Measurements from ENCODE around the gene PTPRS. TPM values are rescaled to one million over a fixed set of nuclear protein-coding genes. Genes with fewer than 3 reads are reported as not detected.

Gene PTPRS
- total and polyA plus RNA-seq, 2 of the 8 experiments (the other 6 are each of a cell fraction or from before 2014, with no cell fraction given), result 96.8 to 223 TPM

DNA sequence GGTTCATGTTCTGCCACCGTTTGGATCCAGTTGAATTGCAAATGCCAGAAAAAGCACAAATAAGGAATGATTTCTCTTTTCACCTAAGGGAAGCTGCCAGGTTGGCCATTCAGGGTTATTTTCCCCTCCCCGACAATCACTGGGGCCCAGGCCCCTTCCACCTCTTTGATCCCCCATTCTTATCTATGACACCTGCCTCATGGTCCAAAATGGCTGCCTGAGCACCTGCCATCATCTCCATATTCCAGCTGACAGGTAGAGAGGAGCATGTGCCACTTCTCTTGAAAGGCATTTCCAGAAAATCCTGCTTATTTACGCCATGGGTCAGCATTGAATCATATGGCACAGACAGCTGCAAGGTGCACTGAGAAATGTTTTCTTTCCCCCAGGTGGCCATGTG is 15.7 kb downstream of the PTPRS start:
- H3K36me3 ChIP-seq (ENCODE audit: control insufficient read depth in 2 of 4, insufficient read depth in 4 of 4, low read length in 3 of 4), result peaks cover 4 to 10% (median 8%) of the 10 kb centered on the region in 4 experiments; a peak in 4 of 8 replicates
- no peak overlapping the region for H3K23ac ChIP-seq (ENCODE audit: insufficient read length)
- no peak overlapping the region for H2AFZ ChIP-seq (ENCODE audit: low read length)
- no peak for FAIRE-seq
- H4K20me1 ChIP-seq (replicated peaks in 1 of 2; ENCODE audit: control insufficient read depth in 1 of 2, insufficient read depth in 2 of 2, low read length in 2 of 2), result peaks cover 48 to 55% of the 10 kb centered on the region in 2 experiments
- no peaks in the 10 kb centered on the region for H3K27me3 ChIP-seq (replicated peaks in 1 of 4; ENCODE audit: control insufficient read depth in 3 of 4, extremely low read depth in 1 of 4, insufficient read depth in 3 of 4, low read length in 3 of 4)
- H3K4me3 ChIP-seq (ENCODE audit: extremely low read depth in 1 of 4, insufficient read depth in 2 of 4, low read depth in 3 of 4, low read length in 4 of 4), result no peak overlapping the region
- no peak overlapping the region for H4K5ac ChIP-seq (ENCODE audit: insufficient read length, low read depth, low read length)
- no peak for DNase-seq (ENCODE audit: low read depth in 1 of 2, low spot score in 2 of 2)
- H2BK5ac ChIP-seq (ENCODE audit: low read depth, low read length), result 0 out of 2 replicates have a peak overlapping the region, but pooled peaks have one; percentile 41
- CTCF ChIA-PET (ENCODE audit: partially characterized antibody), result interaction anchor here (0.7 to 1.8 kb wide), 2 partner anchors 9 to 35 kb away, joined by 3 to 5 read pairs; no protein-coding TSS in a partner anchor
- H3K9me3 ChIP-seq (ENCODE audit: insufficient read depth in 2 of 2, low read depth in 1 of 2, low read length in 1 of 2), result no peaks in the 10 kb centered on the region
- no peak overlapping the region for H3K4ac ChIP-seq (replicated peaks; ENCODE audit: insufficient read length, low read depth, low read length)
- H3K27ac ChIP-seq (ENCODE audit: low read depth, low read length), result no peak overlapping the region
- H2BK15ac ChIP-seq (ENCODE audit: low read length), result no peak overlapping the region
- no peak overlapping the region for H2BK20ac ChIP-seq (ENCODE audit: low read length)
- H3K79me2 ChIP-seq (ENCODE audit: control insufficient read depth in 1 of 2, insufficient read depth in 2 of 2, low read length in 2 of 2), result peaks cover 6 to 86% of the 10 kb centered on the region in 2 experiments; a peak in 3 of 4 replicates
- POLR2A ChIA-PET (ENCODE audit: partially characterized antibody), result no interaction called here
- peaks cover 18% of the 10 kb centered on the region for H3K79me1 ChIP-seq (ENCODE audit: low read depth, low read length)
- H3K4me2 ChIP-seq (ENCODE audit: insufficient read depth in 1 of 2, low read depth in 2 of 2, low read length in 2 of 2), result no peak overlapping the region
- WGBS, 2 experiments (ENCODE audit: extremely low coverage in 1 of 2, insufficient coverage in 1 of 2, insufficient read length in 1 of 2, insufficient replicate concordance in 2 of 2, low coverage in 1 of 2, low lambda C conversion rate in 2 of 2, missing lambda C conversion rate in 1 of 2), result 84% methylated on average over 3 of the region's 3 CpGs; no CpG with 5 or more reads in 1 of the 2 experiments
- H4K91ac ChIP-seq (replicated peaks; ENCODE audit: insufficient read length, low read length), result no peak overlapping the region
- H3K18ac ChIP-seq (ENCODE audit: extremely low read depth, low read length), result no peak overlapping the region
- no peak overlapping the region for H3K9ac ChIP-seq (replicated peaks in 1 of 4; ENCODE audit: extremely low read depth in 1 of 4, low read depth in 3 of 4, low read length in 3 of 4)
- H3K56ac ChIP-seq (replicated peaks; ENCODE audit: insufficient read length, low read depth, low read length), result no peak overlapping the region
- H4K8ac ChIP-seq (ENCODE audit: extremely low read depth, insufficient read depth, low read length), result no peak overlapping the region
- H3K14ac ChIP-seq (ENCODE audit: insufficient read length), result no peak overlapping the region
- no peak for TF ChIP-seq TCF12 (IDR thresholded peaks at IDR 0.05; ENCODE audit: low read depth, low read length)
- TF ChIP-seq HDAC2 (IDR thresholded peaks at IDR 0.05; ENCODE audit: borderline replicate concordance in 1 of 2, low read depth in 2 of 2, low read length in 2 of 2), result peak in 1 of 2 experiments; percentile 64; a peak in 1 of 4 replicates
- peak; percentile 76 for TF ChIP-seq KDM1A (IDR thresholded peaks at IDR 0.05; ENCODE audit: borderline replicate concordance, low read length)
- TF ChIP-seq ASH2L (IDR thresholded peaks at IDR 0.05; ENCODE audit: low read length), result no peak
- no peak overlapping the region for H2BK120ac ChIP-seq (replicated peaks; ENCODE audit: low read depth, low read length)
- H3K23me2 ChIP-seq (ENCODE audit: low read depth, low read length), result no peaks in the 10 kb centered on the region
- peaks cover 0 to 2% (median 0%) of the 10 kb centered on the region in 4 experiments; a peak in 3 of 7 replicates for H3K4me1 ChIP-seq (replicated peaks in 1 of 4; ENCODE audit: control insufficient read depth in 3 of 4, insufficient read depth in 4 of 4, low read length in 3 of 4)
- H2AK5ac ChIP-seq (ENCODE audit: low read depth, low read length), result no peak overlapping the region
- H2BK12ac ChIP-seq (ENCODE audit: low read depth, low read length), result no peak overlapping the region

All from H1 (cell line).